B cell (primary cell): ENCODE results near the gene CLOCK.
"Not testable (repeated sequence)": the region's sequence is repeated elsewhere in the genome, so short reads cannot be mapped to it uniquely, and the experiment has no call there.

Experiments
- CTCF ChIP-seq: fragments of 200-600 bp; IDR thresholded peaks from one replicate; pipeline ENCODE4 v1.8.0; 2022; ENCODE audit warnings: antibody characterized with exemption, mild to moderate bottlenecking
- EZH2 ChIP-seq: IDR thresholded peaks from 2 replicates; pipeline ENCODE4 v1.6.1; 2012; ENCODE audit warnings: borderline replicate concordance, low read depth, mild to moderate bottlenecking, moderate library complexity, low read length; ENCODE audit not compliant: insufficient read depth, poor library complexity, severe bottlenecking

GRCh38 chr4:55582773-55583172 lies 36.1 kb upstream of the CLOCK start:
- TF ChIP-seq CTCF, EZH2: not testable (repeated sequence)
